GM19025 (cell line): Measurements from ENCODE around the gene GRAMD2A.

Experiments used
- ATAC-seq: cut with Tn5 transposase; IDR thresholded peaks from one replicate; pipeline ENCODE4 v1.9.1; 2021; ENCODE audit warnings: mild to moderate bottlenecking, low read depth, moderate library complexity; ENCODE audit not compliant: unreplicated experiment

The GRAMD2A gene

GRCh38 chr15:72169236-72169920, 28.2 kb downstream of the GRAMD2A start:
- ATAC-seq = no peak

GRCh38 chr15:72168808-72169190, 28.8 kb downstream of the GRAMD2A start:
- no peak for ATAC-seq

- no peak for ATAC-seq
Observed at GRCh38 chr15:72168131-72168807, 29.3 kb downstream of the GRAMD2A start.

- ATAC-seq = no peak
Observed at GRCh38 chr15:72167445-72167844, 30.1 kb downstream of the GRAMD2A start.

- ATAC-seq = no peak
Observed at GRCh38 chr15:72166716-72167417, 30.7 kb downstream of the GRAMD2A start.

- no peak for ATAC-seq
Observed at GRCh38 chr15:72163719-72164118, 33.9 kb downstream of the GRAMD2A start.

- ATAC-seq = no peak
Observed at GRCh38 chr15:72162569-72162968, 35.0 kb downstream of the GRAMD2A start.

GRCh38 chr15:72161361-72162132, 36.0 kb downstream of the GRAMD2A start:
- no peak for ATAC-seq

- ATAC-seq = no peak
Observed at GRCh38 chr15:72160696-72161245, 36.8 kb downstream of the GRAMD2A start.

- ATAC-seq = no peak
Observed at GRCh38 chr15:72156928-72157327, 40.7 kb downstream of the GRAMD2A start.

GRCh38 chr15:72155635-72156616, 41.7 kb downstream of the GRAMD2A start:
- ATAC-seq = no peak

- ATAC-seq = no peak
Observed at GRCh38 chr15:72155003-72155621, 42.5 kb downstream of the GRAMD2A start.

GRCh38 chr15:72154316-72154715, 43.3 kb downstream of the GRAMD2A start:
- no peak for ATAC-seq

- ATAC-seq = no peak
Observed at GRCh38 chr15:72153269-72154000, 44.2 kb downstream of the GRAMD2A start.

GRCh38 chr15:72147418-72147817, 50.2 kb downstream of the GRAMD2A start:
- no peak for ATAC-seq

GRCh38 chr15:72146934-72147333, 50.7 kb downstream of the GRAMD2A start:
- ATAC-seq = no peak

- no peak for ATAC-seq
Observed at GRCh38 chr15:72146221-72146620, 51.4 kb downstream of the GRAMD2A start.
